HepG2 (cell line): ENCODE measurements around the gene CD86. TPM values are rescaled to one million over a fixed set of nuclear protein-coding genes. Genes with fewer than 3 reads are reported as not detected.
A peak's percentile ranks its signal among the peaks of the same experiment; 100 is the strongest.

ENCODE experiments used
- CC2D1A ChIP-seq: sonication (generic); formaldehyde crosslinking; IDR thresholded peaks from 2 replicates; pipeline ENCODE4 v1.8.1; 2023; ENCODE audit warnings: mild to moderate bottlenecking, missing genetic modification reagents
- DNMT3B ChIP-seq: conservative IDR thresholded peaks from 2 replicates; pipeline ENCODE4 v1.6.1; 2016; ENCODE audit warnings: missing biosample characterization, control low read depth
- FOXJ3 ChIP-seq: sonication (generic); formaldehyde crosslinking; IDR thresholded peaks from 2 replicates; pipeline ENCODE4 v1.4.0; 2020; ENCODE audit warnings: missing genetic modification reagents, mild to moderate bottlenecking, borderline replicate concordance
- IKZF4 ChIP-seq: sonication (generic); formaldehyde crosslinking; IDR thresholded peaks from 2 replicates; pipeline ENCODE4 v1.5.1; 2020; ENCODE audit warnings: borderline replicate concordance, mild to moderate bottlenecking, low read depth, missing genetic modification reagents; ENCODE audit errors: not compliant biosample characterization
- NR1H2 ChIP-seq: sonication (generic); formaldehyde crosslinking; IDR thresholded peaks from 2 replicates; pipeline ENCODE4 v1.8.1; 2022; ENCODE audit warnings: low read depth, missing genetic modification reagents, borderline replicate concordance
- NR2C2 ChIP-seq: sonication (generic); formaldehyde crosslinking; IDR thresholded peaks from 2 replicates; pipeline ENCODE4 v1.4.0; 2020; ENCODE audit warnings: missing genetic modification reagents, mild to moderate bottlenecking, moderate library complexity, borderline replicate concordance
- SOX6 ChIP-seq, 2 experiments: fragments of 450-650 bp in 1 of 2; sonication (generic) in 1 of 2; formaldehyde crosslinking in 1 of 2; IDR thresholded peaks; 2 replicates each; pipeline versions ENCODE4 v1.4.0 to v1.6.1; 2017 to 2020; ENCODE audit warnings: antibody characterized with exemption in 1 of 2, mild to moderate bottlenecking in 1 of 2, missing genetic modification reagents in 1 of 2
- TBX2 ChIP-seq: sonication (generic); formaldehyde crosslinking; IDR thresholded peaks from 2 replicates; pipeline ENCODE4 v1.5.0; 2020; ENCODE audit warnings: missing genetic modification reagents, mild to moderate bottlenecking, borderline replicate concordance
- TRIM24 ChIP-seq: sonication (generic); formaldehyde crosslinking; IDR thresholded peaks from 2 replicates; pipeline ENCODE4 v1.8.0; 2022; ENCODE audit warnings: mild to moderate bottlenecking, missing genetic modification reagents
- ZFP41 ChIP-seq: sonication (generic); formaldehyde crosslinking; IDR thresholded peaks from 2 replicates; pipeline ENCODE4 v1.4.0; 2020; ENCODE audit warnings: mild to moderate bottlenecking, missing genetic modification reagents, borderline replicate concordance
- ZNF776 ChIP-seq: sonication (generic); formaldehyde crosslinking; IDR thresholded peaks from 2 replicates; pipeline ENCODE4 v1.4.0; 2020; ENCODE audit warnings: mild to moderate bottlenecking, missing genetic modification reagents
- polyA plus RNA-seq, 8 experiments: library from polyadenylated mRNA; depleted of rRNA in 3 of 8; stranded (reverse) in 7 of 8; unstranded in 1 of 8; fragments of >200 nt; fragmentation: Illumina TruSeq in 4 of 8; extraction: Trizol in 4 of 8; gene quantifications; 2 replicates each; pipeline versions ENCODE4 v1.2.1 to v1.2.3, GENCODE V29; 2011 to 2016; ENCODE audit warnings: low read depth in 4 of 8, missing spikeins in 1 of 8, mixed read lengths in 1 of 8; ENCODE audit not compliant: insufficient read depth in 1 of 8
- total RNA-seq, 5 experiments: library from RNA; depleted of rRNA; stranded (reverse); fragments of >200 nt; fragmentation: Illumina TruSeq; extraction: Trizol; gene quantifications; 2 replicates each; pipeline ENCODE4 v1.2.3, GENCODE V29; 2016; ENCODE audit warnings: low read depth in 1 of 5
- TF ChIP-seq, protein P1 (sequence below): sonication (generic); formaldehyde crosslinking; IDR thresholded peaks from 2 replicates; pipeline ENCODE4 v1.4.0; 2020; ENCODE audit warnings: missing genetic modification reagents
- TF ChIP-seq, protein P2 (sequence below): IDR thresholded peaks from 2 replicates; pipeline ENCODE4 v1.6.1; 2016; ENCODE audit warnings: missing genetic modification reagents, missing compliant biosample characterization
- TF ChIP-seq, protein P3 (sequence below), 2 experiments: fragments of 450-650 bp in 1 of 2; sonication (generic) in 1 of 2; formaldehyde crosslinking in 1 of 2; IDR thresholded peaks; 2 replicates each; pipeline versions ENCODE4 v1.6.1 to v1.8.0; 2016 to 2022; ENCODE audit warnings: antibody characterized with exemption in 1 of 2, mild to moderate bottlenecking in 1 of 2, missing genetic modification reagents in 1 of 2
- TF ChIP-seq, protein P4 (sequence below): sonication (generic); formaldehyde crosslinking; conservative IDR thresholded peaks from 2 replicates; pipeline ENCODE4 v1.4.0; 2020; ENCODE audit warnings: missing genetic modification reagents

Gene CD86
- total and polyA plus RNA-seq, 2 of the 13 experiments (the other 11 are each of a cell fraction or from before 2014, with no cell fraction given), result not detected

DNA sequence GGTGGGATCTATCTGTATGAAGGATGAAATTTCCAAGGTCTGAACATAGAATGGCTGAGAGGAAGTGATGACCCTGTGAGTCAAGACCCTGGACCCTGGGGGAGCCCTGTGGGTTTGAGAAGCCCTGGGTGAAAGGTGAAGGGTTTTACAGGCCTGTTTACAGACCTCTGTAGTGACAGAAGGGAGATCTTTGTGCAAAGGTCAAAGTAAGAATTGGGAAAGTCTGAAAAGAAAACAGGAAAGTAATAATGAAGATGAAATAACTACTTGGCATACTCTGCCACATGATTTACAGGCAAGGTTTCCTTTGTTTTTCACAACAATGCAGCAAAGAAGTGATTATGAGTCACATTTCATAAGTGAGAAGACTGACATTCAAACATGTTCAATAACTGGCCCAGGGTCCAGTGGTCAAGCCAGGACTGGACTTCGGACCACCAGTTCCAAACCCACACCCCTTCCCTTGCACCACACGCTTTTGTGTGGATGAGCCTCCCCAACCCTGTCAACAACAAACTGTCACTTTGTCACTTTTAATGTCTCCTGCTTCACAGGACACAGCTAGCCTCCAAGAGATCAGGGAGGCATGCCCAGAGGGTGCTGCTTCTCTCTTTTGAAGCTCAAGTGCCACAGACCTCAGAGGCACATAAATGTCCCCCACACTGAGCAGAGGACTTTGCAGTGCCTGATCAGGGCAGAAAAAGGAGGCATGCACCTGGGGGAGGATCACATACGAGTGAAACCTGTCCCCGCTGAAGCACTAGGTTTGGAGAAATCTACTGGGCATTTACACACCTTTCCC is 21.5 kb downstream of the CD86 start (continued):
- TF ChIP-seq, protein P1, sequence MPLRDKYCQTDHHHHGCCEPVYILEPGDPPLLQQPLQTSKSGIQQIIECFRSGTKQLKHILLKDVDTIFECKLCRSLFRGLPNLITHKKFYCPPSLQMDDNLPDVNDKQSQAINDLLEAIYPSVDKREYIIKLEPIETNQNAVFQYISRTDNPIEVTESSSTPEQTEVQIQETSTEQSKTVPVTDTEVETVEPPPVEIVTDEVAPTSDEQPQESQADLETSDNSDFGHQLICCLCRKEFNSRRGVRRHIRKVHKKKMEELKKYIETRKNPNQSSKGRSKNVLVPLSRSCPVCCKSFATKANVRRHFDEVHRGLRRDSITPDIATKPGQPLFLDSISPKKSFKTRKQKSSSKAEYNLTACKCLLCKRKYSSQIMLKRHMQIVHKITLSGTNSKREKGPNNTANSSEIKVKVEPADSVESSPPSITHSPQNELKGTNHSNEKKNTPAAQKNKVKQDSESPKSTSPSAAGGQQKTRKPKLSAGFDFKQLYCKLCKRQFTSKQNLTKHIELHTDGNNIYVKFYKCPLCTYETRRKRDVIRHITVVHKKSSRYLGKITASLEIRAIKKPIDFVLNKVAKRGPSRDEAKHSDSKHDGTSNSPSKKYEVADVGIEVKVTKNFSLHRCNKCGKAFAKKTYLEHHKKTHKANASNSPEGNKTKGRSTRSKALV, result no peak
- TF ChIP-seq TRIM24 (CRISPR knock-in tag), result 0 out of 2 replicates have a peak, but pooled peaks have one; percentile 17
- TF ChIP-seq CC2D1A (CRISPR knock-in tag), result no peak
- no peak for TF ChIP-seq SOX6 (IDR thresholded peaks at IDR 0.05)
- TF ChIP-seq SOX6 (CRISPR knock-in tag; IDR thresholded peaks at IDR 0.05), result peak; percentile 72
- TF ChIP-seq TBX2 (CRISPR knock-in tag), result no peak
- no peak for TF ChIP-seq NR1H2 (CRISPR knock-in tag)
- TF ChIP-seq ZNF776 (CRISPR knock-in tag), result no peak
- no peak for TF ChIP-seq ZFP41 (CRISPR knock-in tag)
- TF ChIP-seq, protein P2, sequence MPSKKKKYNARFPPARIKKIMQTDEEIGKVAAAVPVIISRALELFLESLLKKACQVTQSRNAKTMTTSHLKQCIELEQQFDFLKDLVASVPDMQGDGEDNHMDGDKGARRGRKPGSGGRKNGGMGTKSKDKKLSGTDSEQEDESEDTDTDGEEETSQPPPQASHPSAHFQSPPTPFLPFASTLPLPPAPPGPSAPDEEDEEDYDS (CRISPR knock-in tag), result no peak
- no peak for TF ChIP-seq IKZF4 (CRISPR knock-in tag)
- no peak for TF ChIP-seq FOXJ3 (CRISPR knock-in tag)
- TF ChIP-seq NR2C2, result 0 out of 2 replicates have a peak, but pooled peaks have one; percentile 37
- no peak for TF ChIP-seq DNMT3B (CRISPR knock-in tag)
- TF ChIP-seq, protein P3, sequence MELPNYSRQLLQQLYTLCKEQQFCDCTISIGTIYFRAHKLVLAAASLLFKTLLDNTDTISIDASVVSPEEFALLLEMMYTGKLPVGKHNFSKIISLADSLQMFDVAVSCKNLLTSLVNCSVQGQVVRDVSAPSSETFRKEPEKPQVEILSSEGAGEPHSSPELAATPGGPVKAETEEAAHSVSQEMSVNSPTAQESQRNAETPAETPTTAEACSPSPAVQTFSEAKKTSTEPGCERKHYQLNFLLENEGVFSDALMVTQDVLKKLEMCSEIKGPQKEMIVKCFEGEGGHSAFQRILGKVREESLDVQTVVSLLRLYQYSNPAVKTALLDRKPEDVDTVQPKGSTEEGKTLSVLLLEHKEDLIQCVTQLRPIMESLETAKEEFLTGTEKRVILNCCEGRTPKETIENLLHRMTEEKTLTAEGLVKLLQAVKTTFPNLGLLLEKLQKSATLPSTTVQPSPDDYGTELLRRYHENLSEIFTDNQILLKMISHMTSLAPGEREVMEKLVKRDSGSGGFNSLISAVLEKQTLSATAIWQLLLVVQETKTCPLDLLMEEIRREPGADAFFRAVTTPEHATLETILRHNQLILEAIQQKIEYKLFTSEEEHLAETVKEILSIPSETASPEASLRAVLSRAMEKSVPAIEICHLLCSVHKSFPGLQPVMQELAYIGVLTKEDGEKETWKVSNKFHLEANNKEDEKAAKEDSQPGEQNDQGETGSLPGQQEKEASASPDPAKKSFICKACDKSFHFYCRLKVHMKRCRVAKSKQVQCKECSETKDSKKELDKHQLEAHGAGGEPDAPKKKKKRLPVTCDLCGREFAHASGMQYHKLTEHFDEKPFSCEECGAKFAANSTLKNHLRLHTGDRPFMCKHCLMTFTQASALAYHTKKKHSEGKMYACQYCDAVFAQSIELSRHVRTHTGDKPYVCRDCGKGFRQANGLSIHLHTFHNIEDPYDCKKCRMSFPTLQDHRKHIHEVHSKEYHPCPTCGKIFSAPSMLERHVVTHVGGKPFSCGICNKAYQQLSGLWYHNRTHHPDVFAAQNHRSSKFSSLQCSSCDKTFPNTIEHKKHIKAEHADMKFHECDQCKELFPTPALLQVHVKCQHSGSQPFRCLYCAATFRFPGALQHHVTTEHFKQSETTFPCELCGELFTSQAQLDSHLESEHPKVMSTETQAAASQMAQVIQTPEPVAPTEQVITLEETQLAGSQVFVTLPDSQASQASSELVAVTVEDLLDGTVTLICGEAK (IDR thresholded peaks at IDR 0.05), result no peak
- TF ChIP-seq, protein P3 (CRISPR knock-in tag; IDR thresholded peaks at IDR 0.05), result no peak
- TF ChIP-seq, protein P4, sequence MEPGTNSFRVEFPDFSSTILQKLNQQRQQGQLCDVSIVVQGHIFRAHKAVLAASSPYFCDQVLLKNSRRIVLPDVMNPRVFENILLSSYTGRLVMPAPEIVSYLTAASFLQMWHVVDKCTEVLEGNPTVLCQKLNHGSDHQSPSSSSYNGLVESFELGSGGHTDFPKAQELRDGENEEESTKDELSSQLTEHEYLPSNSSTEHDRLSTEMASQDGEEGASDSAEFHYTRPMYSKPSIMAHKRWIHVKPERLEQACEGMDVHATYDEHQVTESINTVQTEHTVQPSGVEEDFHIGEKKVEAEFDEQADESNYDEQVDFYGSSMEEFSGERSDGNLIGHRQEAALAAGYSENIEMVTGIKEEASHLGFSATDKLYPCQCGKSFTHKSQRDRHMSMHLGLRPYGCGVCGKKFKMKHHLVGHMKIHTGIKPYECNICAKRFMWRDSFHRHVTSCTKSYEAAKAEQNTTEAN (CRISPR knock-in tag), result no peak
